Activated naive CD4-positive, alpha-beta T cell treated with Interleukin-2 at 50 U/mL for 16 hours (primary cell): ENCODE results near the gene RAB24.
A peak's percentile ranks its signal among the peaks of the same experiment; 100 is the strongest.
"Not testable (repeated sequence)": the region's sequence is repeated elsewhere in the genome, so short reads cannot be mapped to it uniquely, and the experiment has no call there.

Experiments
- DNase-seq: peaks from one replicate; pipeline ENCODE4 v3.0.0-alpha.2; 2020

RAB24 gene

DNA sequence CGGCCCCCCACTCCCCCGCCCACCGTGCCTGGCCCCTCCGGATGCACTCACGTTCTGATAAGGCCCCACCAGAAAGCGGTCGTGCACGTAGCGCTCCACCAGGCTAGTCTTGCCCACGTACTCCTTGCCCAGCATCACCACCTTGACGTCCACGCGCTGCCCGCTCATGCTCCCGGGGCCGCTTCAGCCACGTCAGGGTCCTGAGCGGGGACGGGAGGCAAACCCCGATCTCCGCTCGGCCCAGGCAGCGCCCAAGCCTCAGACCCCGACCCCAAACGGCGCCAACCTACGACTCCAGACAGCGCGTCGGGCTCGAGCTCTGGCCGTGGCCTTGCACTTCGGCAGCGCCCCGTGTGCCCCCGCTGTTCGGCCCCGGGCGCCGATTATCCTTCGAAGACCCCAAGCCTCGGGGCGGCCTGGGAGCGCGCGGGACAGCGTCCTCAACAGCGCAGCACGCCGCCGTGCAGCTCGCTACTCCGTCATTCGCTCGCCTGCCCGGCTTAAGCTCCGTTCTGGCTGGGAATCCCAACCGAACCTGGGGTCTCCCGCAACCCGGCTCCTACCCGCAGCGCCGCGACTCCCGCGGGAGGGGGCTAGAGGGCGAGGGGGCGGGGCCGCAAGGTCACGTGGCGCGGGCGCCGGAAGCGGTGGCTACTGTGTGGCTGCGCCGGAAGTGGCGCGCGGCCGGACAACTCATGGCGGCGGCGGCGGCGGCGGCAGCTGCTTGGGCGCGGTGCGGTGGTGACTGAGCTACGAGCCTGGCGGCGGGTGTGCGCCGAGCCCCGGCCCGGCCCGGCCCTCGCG is at the start of gene RAB24, which contains the start of gene PRELID1:
RAB24 (minus strand) TSS at position 599 of the 804 bp plus-strand sequence; CDS start at position 168, 431 bp downstream.
PRELID1 (plus strand) TSS at position 679 of the 804 bp plus-strand sequence. CDS start 187 bp downstream, outside the sequence.
- peak; percentile 92 for DNase-seq

- DNase-seq = no peak
These were observed 49.6 kb upstream of the RAB24 start for GRCh38 chr5:177353093-177353492.

GRCh38 chr5:177351392-177352329 is 48.1 kb upstream of the RAB24 start, which contains the start of gene LMAN2:
TSS of gene LMAN2 (minus strand) at chr5:177351668. CDS start at chr5:177351647, 21 bp downstream.
- peak; percentile 91 for DNase-seq

- DNase-seq = no peak
These were observed 47.4 kb upstream of the RAB24 start for GRCh38 chr5:177350776-177351391.

DNA sequence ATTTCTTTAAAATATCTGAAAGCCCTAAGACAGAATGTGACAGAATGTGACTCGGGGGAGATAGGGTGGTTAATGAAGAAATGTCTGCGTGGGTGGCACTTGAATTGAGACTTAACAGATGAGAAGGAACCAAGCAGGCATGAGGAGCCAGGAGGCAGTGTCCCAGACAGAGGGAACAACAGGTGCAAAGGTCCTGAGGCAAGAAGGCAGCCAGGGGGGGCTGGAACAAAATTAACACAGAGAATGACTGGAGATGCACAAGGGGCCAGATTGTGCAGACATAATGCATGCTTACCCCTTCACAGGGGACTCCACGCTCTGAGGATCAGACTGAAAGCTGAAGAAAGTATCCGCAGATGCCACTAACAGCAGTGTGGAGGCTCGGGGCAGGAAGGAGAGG is 46.2 kb upstream of the RAB24 start:
- no peak for DNase-seq

DNA sequence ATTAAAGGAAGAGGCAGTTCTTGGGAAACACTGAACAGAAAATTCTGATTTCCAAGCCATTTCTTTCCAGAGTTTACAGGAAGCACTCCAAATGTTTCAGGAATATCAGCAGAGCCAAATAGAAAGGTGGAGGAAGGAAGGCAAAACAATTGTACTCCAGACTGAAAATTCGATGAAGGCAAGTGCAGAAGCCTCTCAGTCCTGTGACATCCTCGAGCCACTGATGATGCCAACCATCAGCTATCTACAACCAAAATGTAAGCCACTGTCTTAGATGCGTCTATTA is 45.8 kb upstream of the RAB24 start:
- DNase-seq = no peak

DNA sequence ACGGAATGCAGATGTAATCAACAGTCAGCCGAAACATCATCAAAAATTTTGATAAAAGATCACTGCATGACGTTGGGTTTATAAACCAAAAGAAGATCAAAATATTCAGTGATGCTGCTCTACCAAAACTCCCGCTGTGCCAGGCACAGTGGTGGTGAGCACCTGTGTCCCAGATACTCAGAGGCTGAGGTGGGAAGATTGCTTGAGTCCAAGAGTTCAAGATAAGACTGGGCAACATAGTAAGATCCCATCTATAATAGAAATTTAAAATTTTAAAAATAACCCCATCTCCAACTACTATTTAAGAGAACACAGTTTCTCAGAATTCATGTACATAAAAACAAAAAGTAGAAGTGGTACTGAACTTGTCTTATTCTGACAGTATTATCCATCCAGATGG is 44.2 kb upstream of the RAB24 start:
- no peak for DNase-seq

DNA sequence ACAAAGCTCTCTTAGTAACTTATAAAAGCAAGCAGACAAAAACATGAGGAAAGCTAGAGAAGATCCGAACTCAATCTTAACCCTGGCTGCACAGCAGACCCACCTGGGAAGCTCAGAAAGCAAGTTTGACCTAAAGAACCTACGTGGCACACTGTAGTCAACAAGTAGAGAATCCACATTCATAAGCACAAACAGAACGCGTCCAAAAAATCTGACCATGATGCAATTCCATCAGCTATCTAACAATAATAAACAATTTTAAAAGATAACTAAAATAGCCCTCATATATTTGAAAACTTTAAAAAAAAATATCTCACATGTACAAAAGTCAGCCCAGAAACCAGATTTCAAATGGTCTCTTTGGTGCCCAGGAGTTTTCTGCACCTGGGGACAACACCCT is 43.3 kb upstream of the RAB24 start:
- DNase-seq = no peak

GRCh38 chr5:177344891-177345290 is 41.4 kb upstream of the RAB24 start:
- no peak for DNase-seq

DNA sequence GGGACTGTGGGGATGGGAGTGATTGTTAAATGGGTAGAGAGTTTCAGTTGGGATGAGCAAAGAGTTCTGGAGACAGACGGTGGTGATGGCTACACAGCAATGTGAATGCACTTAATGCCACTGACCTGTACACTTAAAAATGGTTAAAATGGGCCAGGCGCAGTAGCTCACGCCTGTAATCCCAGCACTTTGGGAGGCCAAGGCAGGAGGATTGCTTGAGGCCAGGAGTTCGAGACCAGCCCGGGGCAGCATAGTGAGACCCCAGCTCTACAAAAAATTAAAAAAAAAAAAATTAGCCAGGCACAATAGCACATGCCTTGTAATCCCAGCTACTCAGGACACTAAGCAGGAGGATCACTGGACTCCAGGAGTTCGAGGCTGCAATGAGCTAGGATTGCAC is 40.3 kb upstream of the RAB24 start:
- no peak for DNase-seq

GRCh38 chr5:177343000-177343399 is 39.5 kb upstream of the RAB24 start:
- not testable (repeated sequence) for DNase-seq

DNA sequence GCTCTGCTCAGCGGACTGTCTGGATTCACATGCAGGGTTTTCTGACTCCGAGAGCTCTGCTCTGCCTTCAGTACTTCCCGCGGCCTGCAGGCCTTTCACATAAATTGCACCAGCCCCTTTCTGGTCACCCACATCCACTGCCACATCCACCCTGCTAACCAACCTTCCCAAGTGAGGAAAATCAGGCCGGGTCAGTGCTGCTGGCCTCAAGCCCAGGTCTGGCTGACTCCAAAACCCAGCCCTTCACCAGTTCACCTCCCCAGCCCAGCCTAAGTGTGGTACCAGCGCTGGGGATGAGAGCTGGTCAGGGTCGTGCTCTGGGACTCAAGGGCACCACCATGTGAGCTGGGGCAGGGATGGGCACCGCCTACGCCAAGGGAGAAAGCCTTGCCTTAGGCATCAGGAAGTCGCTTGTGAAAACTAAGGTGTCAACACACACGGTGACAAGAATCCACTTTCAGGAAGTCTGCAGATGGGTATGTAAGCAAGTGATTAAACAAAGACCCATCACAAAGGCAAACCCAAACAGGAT is 35.7 kb upstream of the RAB24 start:
- no peak for DNase-seq

DNA sequence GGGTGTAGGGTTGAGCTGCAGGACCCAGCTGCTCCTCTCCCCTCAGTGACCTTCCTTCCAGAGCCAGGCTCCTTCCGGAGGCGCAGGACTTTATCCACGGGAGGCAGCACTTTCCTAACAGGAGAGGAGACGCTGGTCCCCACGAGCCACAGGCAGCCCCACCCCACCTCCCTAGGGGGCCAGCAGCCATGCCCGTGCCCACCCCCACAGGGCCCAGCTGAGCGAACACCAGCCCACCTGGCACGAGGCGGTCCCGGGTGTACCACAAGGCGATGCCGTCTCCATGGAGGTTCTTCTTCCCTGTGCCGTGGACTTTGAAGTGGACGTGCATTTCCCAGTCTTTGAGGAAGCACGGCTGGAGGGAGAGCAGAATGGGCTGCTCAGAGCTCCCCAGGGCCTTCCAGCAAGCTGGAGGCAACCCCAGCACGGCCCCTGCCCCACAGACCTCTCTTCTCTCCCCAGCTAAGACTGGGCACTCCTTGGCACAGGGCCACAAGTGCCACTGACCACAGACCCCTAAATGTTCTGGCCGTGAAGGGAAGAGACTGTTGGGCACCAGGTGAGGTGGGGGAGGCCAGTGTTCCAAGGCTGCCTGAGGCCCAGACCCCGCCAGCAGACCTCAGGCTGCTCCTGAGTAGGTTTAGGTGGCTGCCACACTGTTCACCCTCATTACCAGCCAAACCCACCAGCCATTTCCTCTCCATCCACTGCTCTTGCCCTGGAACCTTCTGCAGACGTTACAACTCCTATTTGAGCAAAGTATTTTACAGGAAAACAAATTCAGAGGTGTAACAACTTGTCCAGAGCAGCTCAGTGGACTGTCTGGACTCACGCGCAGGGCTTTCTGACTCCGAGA is 35.0 kb upstream of the RAB24 start:
- no peak for DNase-seq

DNA sequence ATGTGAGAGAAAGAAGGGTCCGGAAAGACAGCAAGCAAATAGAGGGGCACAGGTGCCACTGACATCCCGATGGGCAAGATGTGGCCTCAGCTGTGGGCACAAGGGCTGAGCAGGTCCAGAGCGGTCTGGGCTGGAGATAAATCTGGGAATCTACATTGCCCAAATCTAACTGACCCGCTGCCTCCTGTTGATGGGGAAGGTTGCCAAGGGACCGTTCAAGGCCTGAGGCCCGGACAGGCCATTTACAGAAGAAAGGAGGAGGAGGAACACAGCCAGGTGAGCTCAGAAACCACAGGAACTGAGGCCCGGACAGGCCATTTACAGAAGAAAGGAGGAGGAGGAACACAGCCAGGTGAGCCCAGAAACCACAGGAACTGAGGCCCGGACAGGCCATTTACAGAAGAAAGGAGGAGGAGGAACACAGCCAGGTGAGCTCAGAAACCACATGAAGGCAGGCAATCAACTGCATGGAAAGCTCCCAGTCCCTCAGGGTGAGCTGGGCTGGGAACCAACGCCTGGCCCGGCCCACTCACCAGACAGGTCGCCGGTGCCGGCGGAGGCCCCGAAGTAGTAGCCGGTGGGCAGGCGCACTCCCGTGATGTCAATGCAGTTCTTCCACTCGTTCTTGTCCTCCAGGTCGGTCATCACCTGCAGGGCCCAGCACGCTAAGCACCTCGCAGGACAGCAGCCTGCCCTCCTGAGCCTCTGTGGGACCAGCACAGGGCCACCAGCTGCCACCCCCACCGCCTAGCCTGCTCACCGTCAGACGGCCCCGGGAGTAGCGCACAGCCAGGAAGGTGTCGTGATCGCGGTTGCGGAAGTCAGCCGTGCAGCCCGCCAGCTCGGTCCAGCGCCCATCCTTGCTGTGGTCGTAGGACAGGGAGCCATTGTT is 33.3 kb upstream of the RAB24 start:
- no peak for DNase-seq

DNA sequence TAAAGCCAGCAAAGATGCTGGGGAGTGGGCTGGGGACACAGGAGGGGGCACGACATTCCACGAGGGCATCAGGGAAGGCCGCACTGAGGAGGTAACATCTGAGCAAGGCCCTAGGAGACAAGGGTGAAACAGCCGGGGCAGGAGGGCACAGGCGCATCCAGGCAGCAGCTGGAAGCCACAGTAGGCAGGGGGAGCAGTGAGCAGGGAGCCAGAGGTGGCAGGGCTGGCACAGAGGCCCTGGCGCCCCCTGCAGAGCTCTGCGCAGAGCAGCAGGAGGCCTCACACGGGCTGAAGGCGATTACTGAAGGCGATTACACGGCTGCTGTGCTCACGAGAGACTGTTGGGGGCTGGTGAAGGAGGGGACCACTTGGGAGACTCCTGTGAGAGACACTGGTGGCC is 32.6 kb upstream of the RAB24 start:
- no peak for DNase-seq

DNA sequence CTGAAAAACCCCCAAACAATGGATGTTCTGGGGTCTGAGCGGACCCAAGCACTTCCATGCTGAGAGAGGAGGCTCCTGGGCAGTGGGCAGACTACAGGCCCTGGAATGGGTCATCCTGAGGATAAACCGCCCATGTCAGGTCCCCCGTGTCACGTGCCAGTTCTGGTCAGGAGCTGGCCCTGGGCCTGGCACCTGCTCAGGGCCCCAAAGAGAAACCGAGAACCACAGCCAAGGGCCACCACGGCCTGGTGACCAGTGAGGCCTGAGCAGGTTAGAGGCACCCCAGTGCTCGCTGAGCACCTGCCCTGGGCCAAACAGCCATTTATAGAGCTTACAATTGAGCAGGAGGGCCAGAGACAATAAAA is 32.2 kb upstream of the RAB24 start:
- DNase-seq = no peak

DNA sequence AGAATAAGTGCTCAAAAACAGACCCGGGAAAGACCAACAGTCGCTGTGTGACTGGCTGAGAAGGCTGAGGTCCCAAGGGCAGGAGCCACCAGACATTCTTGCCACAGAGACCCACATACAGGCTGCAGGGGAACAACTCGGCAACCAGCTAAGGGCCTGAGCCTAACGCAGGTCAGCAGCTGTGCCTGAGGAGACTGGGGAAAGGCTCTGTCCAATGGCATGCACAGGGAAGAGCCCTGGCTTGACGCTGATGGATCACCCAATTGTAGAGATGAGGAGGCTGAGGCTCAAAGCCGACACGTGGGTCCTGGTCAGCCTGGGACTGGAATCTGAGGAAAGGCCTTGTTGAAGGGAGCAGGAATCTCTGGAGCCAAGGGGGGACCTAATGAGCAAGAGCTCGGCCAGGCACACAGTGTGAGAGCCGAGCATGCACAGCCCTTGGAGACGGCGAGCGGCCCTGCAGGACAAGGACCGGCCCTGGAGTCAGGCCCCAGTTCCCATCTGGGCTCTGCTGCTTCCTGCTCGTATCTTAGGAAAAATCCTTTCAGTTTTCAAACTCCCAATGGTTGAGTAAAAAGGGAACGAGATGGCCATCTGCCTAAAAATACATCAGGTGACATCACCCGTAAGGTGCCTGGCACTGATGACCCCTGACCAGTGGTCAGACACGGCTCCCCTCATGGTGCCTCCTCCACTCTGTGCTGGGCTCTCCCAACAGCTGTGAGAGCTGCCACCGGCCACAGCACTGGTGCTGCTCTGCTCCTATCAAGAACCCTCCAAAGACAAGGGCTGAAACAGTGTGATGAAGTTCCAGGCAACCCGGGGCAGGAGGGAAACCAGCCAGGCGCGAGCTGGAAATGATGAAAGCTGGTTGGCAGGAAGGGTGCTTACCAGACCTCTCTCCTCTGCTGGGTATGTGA is 31.5 kb upstream of the RAB24 start:
- no peak for DNase-seq

DNA sequence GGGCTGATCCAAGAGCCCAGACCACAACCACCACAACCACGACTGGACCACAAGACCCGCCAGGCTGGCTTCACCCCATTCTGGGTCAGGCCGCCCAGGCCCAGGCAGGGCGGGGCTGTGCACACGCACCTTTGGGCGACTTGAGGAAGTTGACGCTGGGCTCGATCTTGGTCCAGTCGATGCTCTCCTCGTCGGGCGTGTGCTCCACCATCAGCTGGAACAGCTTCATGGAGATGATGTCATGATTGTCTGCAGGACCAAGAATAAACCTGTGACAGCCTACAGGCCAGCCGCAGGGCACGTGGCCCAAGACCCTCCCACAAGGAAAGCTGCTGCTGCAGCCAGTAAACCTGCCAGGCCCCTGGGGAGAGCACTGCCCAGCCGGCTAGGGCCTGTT is 30.6 kb upstream of the RAB24 start:
- DNase-seq = no peak

- no peak for DNase-seq
These were observed 30.1 kb upstream of the RAB24 start for GRCh38 chr5:177333420-177334154.
